ENCODE data around the gene HBA1. TPM values are rescaled to one million over a fixed set of nuclear protein-coding genes. Genes with fewer than 3 reads are reported as not detected.

HBA1 gene
- total and polyA plus RNA-seq, 3 donors from 2014 or later, result 11.7 to 24.0 TPM; not detected in 1

DNA sequence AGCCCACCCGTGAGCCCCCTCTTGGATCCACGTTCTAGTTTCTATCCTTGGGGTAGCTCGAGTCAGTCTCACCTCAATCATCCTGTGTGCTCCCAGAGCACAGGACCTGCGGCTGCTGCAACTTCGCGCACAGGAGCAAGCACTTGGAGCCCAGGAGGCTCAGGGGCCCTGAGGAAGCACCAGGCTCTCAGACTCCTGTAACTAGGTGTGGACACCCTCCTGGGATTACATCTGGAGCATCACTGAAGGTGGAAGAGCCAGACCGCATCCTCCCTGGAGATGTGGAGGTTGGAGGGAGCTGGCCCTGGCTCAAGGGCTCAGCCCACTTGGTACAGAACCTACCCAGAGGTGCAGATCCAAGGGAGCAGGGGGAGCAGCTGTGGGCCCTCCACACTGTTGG is 6.5 kb downstream of the HBA1 start:
- no peaks in the 10 kb centered on the region for H3K27me3 ChIP-seq
- no peaks in the 10 kb centered on the region for H3K9me3 ChIP-seq
- no peak overlapping the region for H3K4me3 ChIP-seq
- WGBS, 2 donors, result 75 to 79% methylated on average over 7 of the region's 7 CpGs
- H3K4me1 ChIP-seq, result peaks cover 11% of the 10 kb centered on the region
- DNase-seq, result no peak
- no peaks in the 10 kb centered on the region for H3K36me3 ChIP-seq (ENCODE audit: low read depth, missing control alignments)
- intact Hi-C loops (cut with DNase I; ENCODE audit: low total_unique reads), result no loop called here
- no peak for TF ChIP-seq POLR2A (IDR thresholded peaks at IDR 0.05)
- TF ChIP-seq, protein P1, sequence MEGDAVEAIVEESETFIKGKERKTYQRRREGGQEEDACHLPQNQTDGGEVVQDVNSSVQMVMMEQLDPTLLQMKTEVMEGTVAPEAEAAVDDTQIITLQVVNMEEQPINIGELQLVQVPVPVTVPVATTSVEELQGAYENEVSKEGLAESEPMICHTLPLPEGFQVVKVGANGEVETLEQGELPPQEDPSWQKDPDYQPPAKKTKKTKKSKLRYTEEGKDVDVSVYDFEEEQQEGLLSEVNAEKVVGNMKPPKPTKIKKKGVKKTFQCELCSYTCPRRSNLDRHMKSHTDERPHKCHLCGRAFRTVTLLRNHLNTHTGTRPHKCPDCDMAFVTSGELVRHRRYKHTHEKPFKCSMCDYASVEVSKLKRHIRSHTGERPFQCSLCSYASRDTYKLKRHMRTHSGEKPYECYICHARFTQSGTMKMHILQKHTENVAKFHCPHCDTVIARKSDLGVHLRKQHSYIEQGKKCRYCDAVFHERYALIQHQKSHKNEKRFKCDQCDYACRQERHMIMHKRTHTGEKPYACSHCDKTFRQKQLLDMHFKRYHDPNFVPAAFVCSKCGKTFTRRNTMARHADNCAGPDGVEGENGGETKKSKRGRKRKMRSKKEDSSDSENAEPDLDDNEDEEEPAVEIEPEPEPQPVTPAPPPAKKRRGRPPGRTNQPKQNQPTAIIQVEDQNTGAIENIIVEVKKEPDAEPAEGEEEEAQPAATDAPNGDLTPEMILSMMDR (IDR thresholded peaks at IDR 0.05), result no peak
- H3K27ac ChIP-seq, result no peak overlapping the region

DNA sequence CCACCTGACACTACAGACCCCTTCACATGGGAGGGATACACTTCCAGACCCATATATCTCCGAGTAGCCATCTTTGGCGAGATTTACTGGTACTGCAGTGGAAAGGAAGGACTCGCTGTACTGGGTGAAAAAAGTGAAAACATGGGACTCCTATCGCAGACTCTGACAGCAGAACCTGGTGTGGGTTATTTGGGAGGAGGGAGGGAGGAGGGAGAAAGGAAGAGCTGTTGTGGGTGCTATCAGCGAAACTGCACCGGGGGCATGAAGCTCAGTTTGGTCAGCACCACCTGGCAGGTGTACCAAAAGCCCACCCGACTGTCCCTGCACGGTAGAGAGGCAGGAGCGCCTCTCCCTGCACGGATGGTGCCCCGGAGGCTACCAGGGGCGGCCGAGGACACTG is 8.7 kb downstream of the HBA1 start:
- 77 to 79% methylated on average over 10 to 13 of the region's 13 CpGs for WGBS, 2 donors
- intact Hi-C loops (cut with DNase I; ENCODE audit: low total_unique reads), result no loop called here

DNA sequence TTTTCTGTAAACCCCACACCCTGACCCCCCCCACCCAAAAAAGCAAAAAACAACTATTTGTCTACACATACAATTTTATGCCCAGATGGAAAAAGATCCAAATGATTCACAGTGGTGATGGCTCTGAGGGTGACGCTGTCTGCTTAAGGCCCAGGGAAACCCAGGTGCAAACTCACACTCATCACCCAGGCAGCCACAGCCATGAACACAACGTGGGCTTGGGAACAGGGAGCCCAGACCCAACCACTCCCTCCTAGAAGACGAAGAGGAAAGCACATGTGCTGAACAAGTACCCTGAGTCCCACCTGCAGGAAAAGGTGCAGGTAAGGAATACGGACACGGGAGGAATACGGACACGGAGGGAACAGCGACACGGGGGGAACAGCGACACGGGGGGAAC is 9.2 kb downstream of the HBA1 start:
- no peaks in the 10 kb centered on the region for H3K36me3 ChIP-seq (ENCODE audit: low read depth, missing control alignments)
- H3K27ac ChIP-seq, result no peak overlapping the region
- intact Hi-C loops (cut with DNase I; ENCODE audit: low total_unique reads), result no loop called here
- H3K27me3 ChIP-seq, result no peaks in the 10 kb centered on the region
- H3K4me3 ChIP-seq, result no peak overlapping the region
- TF ChIP-seq, protein P1 (IDR thresholded peaks at IDR 0.05), result no peak
- no peak for TF ChIP-seq POLR2A (IDR thresholded peaks at IDR 0.05)
- no peaks in the 10 kb centered on the region for H3K9me3 ChIP-seq
- peaks cover 7% of the 10 kb centered on the region for H3K4me1 ChIP-seq
- DNase-seq, result no peak
- 65 to 69% methylated on average over 6 of the region's 11 CpGs for WGBS, 2 donors

More for the DNA sequence above, 8.7 kb downstream of the HBA1 start:
- TF ChIP-seq, protein P1 (IDR thresholded peaks at IDR 0.05), result no peak
- no peak for TF ChIP-seq POLR2A (IDR thresholded peaks at IDR 0.05)
- no peaks in the 10 kb centered on the region for H3K9me3 ChIP-seq
- H3K36me3 ChIP-seq (ENCODE audit: low read depth, missing control alignments), result no peaks in the 10 kb centered on the region
- peaks cover 11% of the 10 kb centered on the region for H3K4me1 ChIP-seq
- no peak overlapping the region for H3K27ac ChIP-seq
- no peaks in the 10 kb centered on the region for H3K27me3 ChIP-seq
- no peak for DNase-seq
- no peak overlapping the region for H3K4me3 ChIP-seq

DNA sequence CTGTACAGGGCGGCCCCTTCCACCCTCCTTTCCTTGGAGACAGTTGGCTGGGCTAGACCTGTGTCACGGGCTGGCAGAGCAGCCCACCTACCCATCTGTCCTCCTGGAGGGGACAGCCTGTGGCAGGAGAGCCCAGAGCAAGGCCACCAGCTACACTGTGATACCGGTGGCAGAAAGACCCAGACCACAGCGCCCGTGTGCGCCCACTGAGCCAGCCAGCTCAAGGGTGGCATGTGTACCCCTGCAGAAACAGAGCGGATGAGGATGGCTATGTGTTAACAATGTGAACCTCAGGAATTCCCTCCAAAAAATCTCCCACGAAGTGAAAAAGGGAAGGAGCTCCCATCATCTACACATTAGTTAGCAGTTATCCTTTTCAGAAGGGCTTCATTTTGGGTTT is 10.8 kb downstream of the HBA1 start:
- Histone ChIP-seq H3K36me3 (ENCODE audit: low read depth, missing control alignments) (no peaks in the 10 kb centered on the region), H3K4me3 (no peak overlapping the region), H3K9me3 (no peaks in the 10 kb centered on the region), H3K27me3 (no peaks in the 10 kb centered on the region), H3K4me1 (no peaks in the 10 kb centered on the region), H3K27ac (no peak overlapping the region)
- no peak for TF ChIP-seq POLR2A (IDR thresholded peaks at IDR 0.05)
- TF ChIP-seq, protein P1 (IDR thresholded peaks at IDR 0.05), result no peak
- intact Hi-C loops (cut with DNase I; ENCODE audit: low total_unique reads), result no loop called here
- DNase-seq, result no peak
- WGBS, 2 donors, result 89 to 92% methylated on average over 4 to 8 of the region's 8 CpGs

DNA sequence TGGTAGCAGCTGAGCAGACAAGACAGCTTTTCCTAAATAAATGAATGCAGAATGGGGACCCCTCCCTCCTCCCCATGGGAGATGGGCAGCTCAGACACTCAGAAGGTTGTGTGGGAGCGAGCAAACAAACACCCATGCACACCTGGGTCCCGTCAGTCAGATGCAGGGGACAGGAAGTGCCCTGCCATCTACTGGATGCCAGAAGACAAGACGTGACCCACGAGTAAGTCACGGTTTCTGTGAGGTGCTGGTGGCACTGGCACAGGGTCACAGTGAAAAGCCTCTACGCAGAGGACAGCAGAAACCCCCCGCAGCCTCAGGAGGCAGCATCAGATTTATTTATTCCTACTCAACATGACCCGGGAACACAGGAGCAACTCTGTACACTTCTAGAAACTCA is 12.2 kb downstream of the HBA1 start:
- no peaks in the 10 kb centered on the region for H3K27me3 ChIP-seq
- H3K4me1 ChIP-seq, result no peaks in the 10 kb centered on the region
- H3K36me3 ChIP-seq (ENCODE audit: low read depth, missing control alignments), result no peaks in the 10 kb centered on the region
- no peaks in the 10 kb centered on the region for H3K9me3 ChIP-seq
- TF ChIP-seq, protein P1 (IDR thresholded peaks at IDR 0.05), result no peak
- no peak for TF ChIP-seq POLR2A (IDR thresholded peaks at IDR 0.05)
- H3K27ac ChIP-seq, result no peak overlapping the region
- 77 to 83% methylated on average over 8 of the region's 8 CpGs for WGBS, 2 donors
- no peak overlapping the region for H3K4me3 ChIP-seq
- DNase-seq, result no peak
- intact Hi-C loops (cut with DNase I; ENCODE audit: low total_unique reads), result no loop called here

All from testis (tissue), 3 donors.